Loucy (cell line): ENCODE data around the gene PLAC1.

Source experiments
- EZH2phosphoT487 ChIP-seq: fragments of 200-600 bp; IDR thresholded peaks from 2 replicates; pipeline ENCODE4 v1.6.1; 2018; ENCODE audit warnings: antibody characterized with exemption, mild to moderate bottlenecking, moderate library complexity, borderline replicate concordance
- TF ChIP-seq, protein P1 (sequence below): fragments of 200-600 bp; sonication (generic); conservative IDR thresholded peaks from 2 replicates; pipeline ENCODE4 v1.5.1; 2014; ENCODE audit warnings: mild to moderate bottlenecking, antibody characterized with exemption, low read length

GRCh38 chrX:134591502-134591901 lies 66.8 kb downstream of the PLAC1 start:
- TF ChIP-seq, protein P1, sequence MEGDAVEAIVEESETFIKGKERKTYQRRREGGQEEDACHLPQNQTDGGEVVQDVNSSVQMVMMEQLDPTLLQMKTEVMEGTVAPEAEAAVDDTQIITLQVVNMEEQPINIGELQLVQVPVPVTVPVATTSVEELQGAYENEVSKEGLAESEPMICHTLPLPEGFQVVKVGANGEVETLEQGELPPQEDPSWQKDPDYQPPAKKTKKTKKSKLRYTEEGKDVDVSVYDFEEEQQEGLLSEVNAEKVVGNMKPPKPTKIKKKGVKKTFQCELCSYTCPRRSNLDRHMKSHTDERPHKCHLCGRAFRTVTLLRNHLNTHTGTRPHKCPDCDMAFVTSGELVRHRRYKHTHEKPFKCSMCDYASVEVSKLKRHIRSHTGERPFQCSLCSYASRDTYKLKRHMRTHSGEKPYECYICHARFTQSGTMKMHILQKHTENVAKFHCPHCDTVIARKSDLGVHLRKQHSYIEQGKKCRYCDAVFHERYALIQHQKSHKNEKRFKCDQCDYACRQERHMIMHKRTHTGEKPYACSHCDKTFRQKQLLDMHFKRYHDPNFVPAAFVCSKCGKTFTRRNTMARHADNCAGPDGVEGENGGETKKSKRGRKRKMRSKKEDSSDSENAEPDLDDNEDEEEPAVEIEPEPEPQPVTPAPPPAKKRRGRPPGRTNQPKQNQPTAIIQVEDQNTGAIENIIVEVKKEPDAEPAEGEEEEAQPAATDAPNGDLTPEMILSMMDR: no peak
- no peak for TF ChIP-seq EZH2phosphoT487
